ENCODE data around the gene C4orf36.
"Not testable (repeated sequence)": the region's sequence is repeated elsewhere in the genome, so short reads cannot be mapped to it uniquely, and the experiment has no call there.

Gene C4orf36

GRCh38 chr4:86917212-86918039 is 25.2 kb upstream of the C4orf36 start:
- DNase-seq (ENCODE audit: low read depth in 2 of 2) = no peak

- DNase-seq (ENCODE audit: low read depth in 2 of 2) = no peak
Measured at GRCh38 chr4:86916392-86916791, 24.2 kb upstream of the C4orf36 start.

GRCh38 chr4:86910820-86911684 is 18.8 kb upstream of the C4orf36 start:
- no peak for DNase-seq (ENCODE audit: low read depth in 2 of 2)

GRCh38 chr4:86910369-86910768 is 18.1 kb upstream of the C4orf36 start:
- DNase-seq (ENCODE audit: low read depth in 2 of 2) = no peak

GRCh38 chr4:86909546-86910295 is 17.5 kb upstream of the C4orf36 start:
- DNase-seq (ENCODE audit: low read depth in 2 of 2) = no peak

- no peak for DNase-seq (ENCODE audit: low read depth in 2 of 2)
Measured at GRCh38 chr4:86908251-86908657, 16.0 kb upstream of the C4orf36 start.

GRCh38 chr4:86901864-86902263 is 9.6 kb upstream of the C4orf36 start:
- no peak for DNase-seq (ENCODE audit: low read depth in 2 of 2)

GRCh38 chr4:86898562-86898961 is 6.3 kb upstream of the C4orf36 start:
- DNase-seq (ENCODE audit: low read depth in 2 of 2) = no peak

- no peak for DNase-seq (ENCODE audit: low read depth in 2 of 2)
Measured at GRCh38 chr4:86896596-86896995, 4.4 kb upstream of the C4orf36 start.

- no peak for DNase-seq (ENCODE audit: low read depth in 2 of 2)
Measured at GRCh38 chr4:86895692-86896488, 3.7 kb upstream of the C4orf36 start.

GRCh38 chr4:86894455-86894854 is 2.2 kb upstream of the C4orf36 start:
- no peak for DNase-seq (ENCODE audit: low read depth in 2 of 2)

- DNase-seq (ENCODE audit: low read depth in 2 of 2) = no peak
Measured at GRCh38 chr4:86893136-86893535, 914 bp upstream of the C4orf36 start.

GRCh38 chr4:86892636-86892960 is 376 bp upstream of the C4orf36 start:
- DNase-seq (ENCODE audit: low read depth in 2 of 2) = no peak

- no peak for DNase-seq (ENCODE audit: low read depth in 2 of 2)
Measured at GRCh38 chr4:86890790-86891189, 1.4 kb downstream of the C4orf36 start.

- DNase-seq (ENCODE audit: low read depth in 2 of 2) = no peak
Measured at GRCh38 chr4:86879641-86880040, 12.6 kb downstream of the C4orf36 start.

- no peak for DNase-seq (ENCODE audit: low read depth in 2 of 2)
Measured at GRCh38 chr4:86878640-86879039, 13.6 kb downstream of the C4orf36 start.

- DNase-seq (ENCODE audit: low read depth in 2 of 2) = no peak
Measured at GRCh38 chr4:86876894-86877685, 15.1 kb downstream of the C4orf36 start.

GRCh38 chr4:86875436-86875835 is 16.8 kb downstream of the C4orf36 start:
- DNase-seq (ENCODE audit: low read depth in 2 of 2) = not testable (repeated sequence)

GRCh38 chr4:86872135-86872534 is 20.1 kb downstream of the C4orf36 start:
- DNase-seq (ENCODE audit: low read depth in 2 of 2) = no peak

GRCh38 chr4:86870442-86871069 is 21.7 kb downstream of the C4orf36 start:
- no peak for DNase-seq (ENCODE audit: low read depth in 2 of 2)
